ENCODE results near the gene GLI3. TPM values are rescaled to one million over a fixed set of nuclear protein-coding genes. Genes with fewer than 3 reads are reported as not detected.
A peak's percentile ranks its signal among the peaks of the same experiment; 100 is the strongest.

GLI3 gene
- total RNA-seq, 1 donor = 4.3 TPM

- TF ChIP-seq CTCF (IDR thresholded peaks at IDR 0.05; ENCODE audit: insufficient read depth, low read depth, low read length) = no peak
- no peak for DNase-seq (ENCODE audit: low read depth)
Observed at GRCh38 chr7:42006801-42007513, 230.1 kb downstream of the GLI3 start.

GRCh38 chr7:42002654-42003053 lies 234.4 kb downstream of the GLI3 start:
- no peak for DNase-seq (ENCODE audit: low read depth)
- no peak for TF ChIP-seq CTCF (IDR thresholded peaks at IDR 0.05; ENCODE audit: insufficient read depth, low read depth, low read length)

More at GRCh38 chr7:42006801-42007513, 230.1 kb downstream of the GLI3 start:
- H3K4me3 ChIP-seq (ENCODE audit: low read depth, low read length) = no peak overlapping the region

GRCh38 chr7:41999736-42000283 lies 237.2 kb downstream of the GLI3 start:
- no peak for DNase-seq (ENCODE audit: low read depth)
- TF ChIP-seq CTCF (IDR thresholded peaks at IDR 0.05; ENCODE audit: insufficient read depth, low read depth, low read length) = no peak
- no peak overlapping the region for H3K4me3 ChIP-seq (ENCODE audit: low read depth, low read length)

More at GRCh38 chr7:42002654-42003053, 234.4 kb downstream of the GLI3 start:
- no peak overlapping the region for H3K4me3 ChIP-seq (ENCODE audit: low read depth, low read length)

- H3K4me3 ChIP-seq (ENCODE audit: low read depth, low read length) = no peak overlapping the region
- DNase-seq (ENCODE audit: low read depth) = no peak
- no peak for TF ChIP-seq CTCF (IDR thresholded peaks at IDR 0.05; ENCODE audit: insufficient read depth, low read depth, low read length)
Observed at GRCh38 chr7:41998041-41998440, 239.0 kb downstream of the GLI3 start.

GRCh38 chr7:41997151-41997550 lies 239.9 kb downstream of the GLI3 start:
- no peak overlapping the region for H3K4me3 ChIP-seq (ENCODE audit: low read depth, low read length)
- no peak for TF ChIP-seq CTCF (IDR thresholded peaks at IDR 0.05; ENCODE audit: insufficient read depth, low read depth, low read length)
- no peak for DNase-seq (ENCODE audit: low read depth)

GRCh38 chr7:41996381-41997035 lies 240.5 kb downstream of the GLI3 start:
- peak; percentile 70 for DNase-seq (ENCODE audit: low read depth)
- H3K4me3 ChIP-seq (ENCODE audit: low read depth, low read length) = no peak overlapping the region
- TF ChIP-seq CTCF (IDR thresholded peaks at IDR 0.05; ENCODE audit: insufficient read depth, low read depth, low read length) = no peak

Measured in fibroblast of villous mesenchyme (primary cell).